K562 (cell line): ENCODE results near the gene JPH3. TPM values are rescaled to one million over a fixed set of nuclear protein-coding genes. Genes with fewer than 3 reads are reported as not detected.

Experiments
- CHD2 ChIP-seq: IDR thresholded peaks from 2 replicates; pipeline ENCODE4 v1.6.1; 2011; ENCODE audit warnings: low read depth, low read length
- CTBP1 ChIP-seq: fragments of 450-650 bp; IDR thresholded peaks from 2 replicates; pipeline ENCODE4 v1.6.1; 2016; ENCODE audit warnings: borderline replicate concordance
- E2F3 ChIP-seq: fragments of 250-450 bp; sonication (Bioruptor Pico); IDR thresholded peaks from 2 replicates; pipeline ENCODE4 v1.4.0; 2020; ENCODE audit warnings: mild to moderate bottlenecking
- FOXK1 ChIP-seq: sonication (generic); formaldehyde crosslinking; IDR thresholded peaks from 2 replicates; pipeline ENCODE4 v1.8.0; 2022; ENCODE audit warnings: missing genetic modification reagents, mild to moderate bottlenecking, borderline replicate concordance
- HIVEP1 ChIP-seq: fragments of 250-450 bp; sonication (Bioruptor Pico); IDR thresholded peaks from 2 replicates; pipeline ENCODE4 v1.4.0; 2020; ENCODE audit warnings: mild to moderate bottlenecking
- HMG20B ChIP-seq: fragments of 250-450 bp; sonication (Bioruptor Pico); IDR thresholded peaks from 2 replicates; pipeline ENCODE4 v1.5.0; 2021; ENCODE audit warnings: mild to moderate bottlenecking
- KAT8 ChIP-seq: fragments of 450-650 bp; IDR thresholded peaks from 2 replicates; pipeline ENCODE4 v1.6.1; 2016; ENCODE audit warnings: low read depth, mild to moderate bottlenecking
- NFIC ChIP-seq: fragments of 450-650 bp; IDR thresholded peaks from 2 replicates; pipeline ENCODE4 v1.6.1; 2017; ENCODE audit warnings: mild to moderate bottlenecking, inconsistent platforms
- NFXL1 ChIP-seq: fragments of 450-650 bp; formaldehyde crosslinking; IDR thresholded peaks from 2 replicates; pipeline ENCODE4 v1.4.0; 2021; ENCODE audit warnings: mild to moderate bottlenecking
- PHF8 ChIP-seq: fragments of 200-600 bp; sonication (generic); IDR thresholded peaks from 2 replicates; pipeline ENCODE4 v1.6.1; 2012; ENCODE audit warnings: mixed run types, mild to moderate bottlenecking, inconsistent platforms, low read length, moderate library complexity, borderline replicate concordance
- PTTG1 ChIP-seq: fragments of 450-650 bp; IDR thresholded peaks from 2 replicates; pipeline ENCODE4 v1.6.1; 2016; ENCODE audit warnings: low read depth, mild to moderate bottlenecking, missing genetic modification characterization, missing compliant biosample characterization
- TAL1 ChIP-seq: fragments of 450-650 bp; IDR thresholded peaks from 2 replicates; pipeline ENCODE4 v1.6.1; 2016; ENCODE audit warnings: mild to moderate bottlenecking
- TEAD2 ChIP-seq: fragments of 450-650 bp; IDR thresholded peaks from 2 replicates; pipeline ENCODE4 v1.6.1; 2016; ENCODE audit warnings: missing genetic modification characterization, control low read depth, missing compliant biosample characterization
- ZNF174 ChIP-seq: fragments of 250-450 bp; sonication (Bioruptor Pico); IDR thresholded peaks from 2 replicates; pipeline ENCODE4 v1.4.0; 2020; ENCODE audit warnings: mild to moderate bottlenecking
- ZNF431 ChIP-seq: sonication (generic); formaldehyde crosslinking; IDR thresholded peaks from 2 replicates; pipeline ENCODE4 v1.8.0; 2022; ENCODE audit warnings: mild to moderate bottlenecking, missing genetic modification reagents
- polyA plus RNA-seq, 8 experiments: library from polyadenylated mRNA; depleted of rRNA in 4 of 8; stranded (reverse) in 5 of 8; unstranded in 3 of 8; fragments of >200 nt; fragmentation: Nextera tagmentation in 2 of 8; fragmentation: Illumina TruSeq in 1 of 8; extraction: Ambion mirVana in 2 of 8; extraction: Trizol in 1 of 8; gene quantifications; 2 replicates each; pipeline versions ENCODE4 v1.2.1 to v1.2.3, GENCODE V29; 2011 to 2014; ENCODE audit warnings: inconsistent platforms in 1 of 8, missing spikeins in 1 of 8
- total RNA-seq, 7 experiments: library from RNA; depleted of rRNA in 6 of 7; stranded (reverse); fragments of >200 nt in 6 of 7; fragmentation: Illumina TruSeq in 2 of 7; extraction: Trizol in 2 of 7; gene quantifications; 2 replicates each; pipeline versions ENCODE4 v1.2.1 to v1.2.3, GENCODE V29; 2011 to 2021; ENCODE audit warnings: low replicate concordance in 1 of 7
- TF ChIP-seq, protein P1 (sequence below): sonication (generic); formaldehyde crosslinking; IDR thresholded peaks from 2 replicates; pipeline ENCODE4 v1.8.1; 2023; ENCODE audit warnings: mild to moderate bottlenecking, missing genetic modification reagents, moderate library complexity
- TF ChIP-seq, protein P2 (sequence below): sonication (generic); formaldehyde crosslinking; IDR thresholded peaks from 2 replicates; pipeline ENCODE4 v1.8.1; 2023; ENCODE audit warnings: mild to moderate bottlenecking, missing genetic modification reagents
- TF ChIP-seq, protein P3 (sequence below): fragments of 200-800 bp; sonication (Bioruptor generic); IDR thresholded peaks from 2 replicates; pipeline ENCODE4 v1.6.1; 2017; ENCODE audit warnings: missing genetic modification characterization, missing compliant biosample characterization
- TF ChIP-seq, protein P4 (sequence below): sonication (generic); formaldehyde crosslinking; IDR thresholded peaks from 2 replicates; pipeline ENCODE4 v1.8.1; 2023; ENCODE audit warnings: missing genetic modification reagents, mild to moderate bottlenecking, borderline replicate concordance

JPH3 gene
- total and polyA plus RNA-seq, 9 of the 15 experiments (the other 6 are each of a cell fraction or from before 2014, with no cell fraction given), result 0.01 TPM; not detected in 8

DNA sequence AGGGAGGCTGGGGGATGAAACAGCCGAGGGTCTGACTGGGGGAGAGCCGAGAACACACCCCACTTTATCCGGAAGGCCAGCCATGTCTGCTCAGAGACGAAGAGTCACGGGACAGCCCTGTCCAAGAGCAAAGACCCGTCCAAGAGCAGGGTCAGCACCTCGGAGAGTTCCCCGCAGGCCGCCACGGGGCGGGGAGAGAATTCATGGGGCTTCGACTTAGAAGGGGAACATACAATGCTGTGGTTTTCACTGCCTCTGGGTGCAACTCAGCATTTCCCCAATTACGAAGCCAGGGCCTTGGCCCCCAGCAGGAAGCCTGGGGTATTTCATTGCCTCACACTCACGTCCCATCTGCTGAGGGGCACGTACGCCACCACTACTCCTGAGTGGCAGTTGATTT lies 59.3 kb downstream of the JPH3 start (continued):
- TF ChIP-seq, protein P1, sequence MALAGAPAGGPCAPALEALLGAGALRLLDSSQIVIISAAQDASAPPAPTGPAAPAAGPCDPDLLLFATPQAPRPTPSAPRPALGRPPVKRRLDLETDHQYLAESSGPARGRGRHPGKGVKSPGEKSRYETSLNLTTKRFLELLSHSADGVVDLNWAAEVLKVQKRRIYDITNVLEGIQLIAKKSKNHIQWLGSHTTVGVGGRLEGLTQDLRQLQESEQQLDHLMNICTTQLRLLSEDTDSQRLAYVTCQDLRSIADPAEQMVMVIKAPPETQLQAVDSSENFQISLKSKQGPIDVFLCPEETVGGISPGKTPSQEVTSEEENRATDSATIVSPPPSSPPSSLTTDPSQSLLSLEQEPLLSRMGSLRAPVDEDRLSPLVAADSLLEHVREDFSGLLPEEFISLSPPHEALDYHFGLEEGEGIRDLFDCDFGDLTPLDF (CRISPR knock-in tag), result no peak
- TF ChIP-seq E2F3 (CRISPR knock-in tag) (no peak), CHD2 (no peak), CTBP1 (0 out of 2 replicates have a peak, but pooled peaks have one; percentile 21), FOXK1 (CRISPR knock-in tag) (no peak), KAT8 (no peak), NFXL1 (no peak), TAL1 (no peak), HIVEP1 (CRISPR knock-in tag) (no peak), HMG20B (no peak), PTTG1 (tag) (no peak), ZNF174 (CRISPR knock-in tag) (no peak), PHF8 (no peak), TEAD2 (tag) (no peak), NFIC (no peak), ZNF431 (no peak)
- TF ChIP-seq, protein P2, sequence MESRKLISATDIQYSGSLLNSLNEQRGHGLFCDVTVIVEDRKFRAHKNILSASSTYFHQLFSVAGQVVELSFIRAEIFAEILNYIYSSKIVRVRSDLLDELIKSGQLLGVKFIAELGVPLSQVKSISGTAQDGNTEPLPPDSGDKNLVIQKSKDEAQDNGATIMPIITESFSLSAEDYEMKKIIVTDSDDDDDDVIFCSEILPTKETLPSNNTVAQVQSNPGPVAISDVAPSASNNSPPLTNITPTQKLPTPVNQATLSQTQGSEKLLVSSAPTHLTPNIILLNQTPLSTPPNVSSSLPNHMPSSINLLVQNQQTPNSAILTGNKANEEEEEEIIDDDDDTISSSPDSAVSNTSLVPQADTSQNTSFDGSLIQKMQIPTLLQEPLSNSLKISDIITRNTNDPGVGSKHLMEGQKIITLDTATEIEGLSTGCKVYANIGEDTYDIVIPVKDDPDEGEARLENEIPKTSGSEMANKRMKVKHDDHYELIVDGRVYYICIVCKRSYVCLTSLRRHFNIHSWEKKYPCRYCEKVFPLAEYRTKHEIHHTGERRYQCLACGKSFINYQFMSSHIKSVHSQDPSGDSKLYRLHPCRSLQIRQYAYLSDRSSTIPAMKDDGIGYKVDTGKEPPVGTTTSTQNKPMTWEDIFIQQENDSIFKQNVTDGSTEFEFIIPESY (CRISPR knock-in tag), result 0 out of 2 replicates have a peak, but pooled peaks have one; percentile 24
- TF ChIP-seq, protein P3, sequence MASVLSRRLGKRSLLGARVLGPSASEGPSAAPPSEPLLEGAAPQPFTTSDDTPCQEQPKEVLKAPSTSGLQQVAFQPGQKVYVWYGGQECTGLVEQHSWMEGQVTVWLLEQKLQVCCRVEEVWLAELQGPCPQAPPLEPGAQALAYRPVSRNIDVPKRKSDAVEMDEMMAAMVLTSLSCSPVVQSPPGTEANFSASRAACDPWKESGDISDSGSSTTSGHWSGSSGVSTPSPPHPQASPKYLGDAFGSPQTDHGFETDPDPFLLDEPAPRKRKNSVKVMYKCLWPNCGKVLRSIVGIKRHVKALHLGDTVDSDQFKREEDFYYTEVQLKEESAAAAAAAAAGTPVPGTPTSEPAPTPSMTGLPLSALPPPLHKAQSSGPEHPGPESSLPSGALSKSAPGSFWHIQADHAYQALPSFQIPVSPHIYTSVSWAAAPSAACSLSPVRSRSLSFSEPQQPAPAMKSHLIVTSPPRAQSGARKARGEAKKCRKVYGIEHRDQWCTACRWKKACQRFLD (CRISPR knock-in tag), result peak; percentile 67
- TF ChIP-seq, protein P4, sequence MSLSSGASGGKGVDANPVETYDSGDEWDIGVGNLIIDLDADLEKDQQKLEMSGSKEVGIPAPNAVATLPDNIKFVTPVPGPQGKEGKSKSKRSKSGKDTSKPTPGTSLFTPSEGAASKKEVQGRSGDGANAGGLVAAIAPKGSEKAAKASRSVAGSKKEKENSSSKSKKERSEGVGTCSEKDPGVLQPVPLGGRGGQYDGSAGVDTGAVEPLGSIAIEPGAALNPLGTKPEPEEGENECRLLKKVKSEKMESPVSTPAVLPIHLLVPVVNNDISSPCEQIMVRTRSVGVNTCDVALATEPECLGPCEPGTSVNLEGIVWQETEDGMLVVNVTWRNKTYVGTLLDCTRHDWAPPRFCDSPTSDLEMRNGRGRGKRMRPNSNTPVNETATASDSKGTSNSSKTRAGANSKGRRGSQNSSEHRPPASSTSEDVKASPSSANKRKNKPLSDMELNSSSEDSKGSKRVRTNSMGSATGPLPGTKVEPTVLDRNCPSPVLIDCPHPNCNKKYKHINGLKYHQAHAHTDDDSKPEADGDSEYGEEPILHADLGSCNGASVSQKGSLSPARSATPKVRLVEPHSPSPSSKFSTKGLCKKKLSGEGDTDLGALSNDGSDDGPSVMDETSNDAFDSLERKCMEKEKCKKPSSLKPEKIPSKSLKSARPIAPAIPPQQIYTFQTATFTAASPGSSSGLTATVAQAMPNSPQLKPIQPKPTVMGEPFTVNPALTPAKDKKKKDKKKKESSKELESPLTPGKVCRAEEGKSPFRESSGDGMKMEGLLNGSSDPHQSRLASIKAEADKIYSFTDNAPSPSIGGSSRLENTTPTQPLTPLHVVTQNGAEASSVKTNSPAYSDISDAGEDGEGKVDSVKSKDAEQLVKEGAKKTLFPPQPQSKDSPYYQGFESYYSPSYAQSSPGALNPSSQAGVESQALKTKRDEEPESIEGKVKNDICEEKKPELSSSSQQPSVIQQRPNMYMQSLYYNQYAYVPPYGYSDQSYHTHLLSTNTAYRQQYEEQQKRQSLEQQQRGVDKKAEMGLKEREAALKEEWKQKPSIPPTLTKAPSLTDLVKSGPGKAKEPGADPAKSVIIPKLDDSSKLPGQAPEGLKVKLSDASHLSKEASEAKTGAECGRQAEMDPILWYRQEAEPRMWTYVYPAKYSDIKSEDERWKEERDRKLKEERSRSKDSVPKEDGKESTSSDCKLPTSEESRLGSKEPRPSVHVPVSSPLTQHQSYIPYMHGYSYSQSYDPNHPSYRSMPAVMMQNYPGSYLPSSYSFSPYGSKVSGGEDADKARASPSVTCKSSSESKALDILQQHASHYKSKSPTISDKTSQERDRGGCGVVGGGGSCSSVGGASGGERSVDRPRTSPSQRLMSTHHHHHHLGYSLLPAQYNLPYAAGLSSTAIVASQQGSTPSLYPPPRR, result no peak
